GM13977 (cell line): ENCODE data around the gene NSUN6.
"Not testable (repeated sequence)": the region's sequence is repeated elsewhere in the genome, so short reads cannot be mapped to it uniquely, and the experiment has no call there.

Experiments used
- DNase-seq: peaks from one replicate; pipeline ENCODE4 v3.0.0; 2012; ENCODE audit warnings: low spot score
- CTCF ChIP-seq: IDR thresholded peaks from 2 replicates; pipeline ENCODE4 v1.5.1; 2012; ENCODE audit warnings: mild to moderate bottlenecking, control low read depth; ENCODE audit not compliant: insufficient read depth; ENCODE audit errors: extremely low read depth, missing control alignments
- in situ Hi-C: fragments of 300-500 bp; cut with MboI; formaldehyde crosslinking; loops from one replicate; pipeline ENCODE4 v1.12.0; 2022; ENCODE audit warnings: low sequenced_read_pairs, low pct_unique_long_range_greater_than_20kb, mixed read lengths, inconsistent platforms; ENCODE audit not compliant: unreplicated experiment

Gene NSUN6

GRCh38 chr10:18625886-18626285 lies 25.5 kb downstream of the NSUN6 start:
- in situ Hi-C loops = no loop called here
- no peak for TF ChIP-seq CTCF
- no peak for DNase-seq

- in situ Hi-C loops, DNase-seq: not testable (repeated sequence)
Observed at GRCh38 chr10:18623671-18624070, 27.7 kb downstream of the NSUN6 start.

GRCh38 chr10:18620856-18621255 lies 30.5 kb downstream of the NSUN6 start:
- in situ Hi-C loops = no loop called here
- DNase-seq = no peak
- no peak for TF ChIP-seq CTCF

- TF ChIP-seq CTCF = no peak
- no peak for DNase-seq
- in situ Hi-C loops = no loop called here
Observed at GRCh38 chr10:18619016-18619415, 32.4 kb downstream of the NSUN6 start.

GRCh38 chr10:18616337-18616736 lies 35.0 kb downstream of the NSUN6 start:
- no peak for TF ChIP-seq CTCF
- in situ Hi-C loops = no loop called here
- DNase-seq = no peak

GRCh38 chr10:18615618-18616017 lies 35.8 kb downstream of the NSUN6 start:
- DNase-seq = no peak
- no peak for TF ChIP-seq CTCF
- in situ Hi-C loops = no loop called here

- in situ Hi-C loops = no loop called here
- no peak for TF ChIP-seq CTCF
- DNase-seq = no peak
Observed at GRCh38 chr10:18611168-18611567, 40.2 kb downstream of the NSUN6 start.

- in situ Hi-C loops = no loop called here
- DNase-seq = no peak
- TF ChIP-seq CTCF = no peak
Observed at GRCh38 chr10:18610517-18610916, 40.9 kb downstream of the NSUN6 start.
